Neuronal stem cell (in vitro differentiated cells): ENCODE measurements around the gene TRIP10.

Source experiments
- DNase-seq: peaks from one replicate; pipeline ENCODE4 v3.0.0-alpha.2; 2013; ENCODE audit warnings: low spot score
- H2AFZ ChIP-seq: one replicate; pipeline ENCODE4 v1.6.1; 2013; ENCODE audit warnings: mild to moderate bottlenecking, low read length, inconsistent platforms
- H2AK5ac ChIP-seq: 2 replicates; pipeline ENCODE4 v1.6.1; 2013; ENCODE audit warnings: low read depth, mild to moderate bottlenecking, inconsistent platforms, low read length, moderate library complexity, mixed read lengths
- H2BK120ac ChIP-seq: 2 replicates; pipeline ENCODE4 v1.6.1; 2013; ENCODE audit warnings: low read depth, mild to moderate bottlenecking, inconsistent platforms, low read length, moderate library complexity, mixed read lengths
- H2BK12ac ChIP-seq: one replicate; pipeline ENCODE4 v1.6.1; 2013; ENCODE audit warnings: low read length, inconsistent platforms
- H2BK15ac ChIP-seq: 2 replicates; pipeline ENCODE4 v1.6.1; 2013; ENCODE audit warnings: mild to moderate bottlenecking, low read length, inconsistent platforms, mixed read lengths
- H2BK5ac ChIP-seq: one replicate; pipeline ENCODE4 v1.6.1; 2013; ENCODE audit warnings: inconsistent platforms, mild to moderate bottlenecking, low read length, moderate library complexity
- H3K14ac ChIP-seq: one replicate; pipeline ENCODE4 v1.6.1; 2013; ENCODE audit warnings: low read length, inconsistent platforms
- H3K18ac ChIP-seq: 2 replicates; pipeline ENCODE4 v1.6.1; 2013; ENCODE audit warnings: low read length, inconsistent platforms
- H3K23ac ChIP-seq: 2 replicates; pipeline ENCODE4 v1.6.1; 2013; ENCODE audit warnings: low read depth, mild to moderate bottlenecking, mixed read lengths, low read length, inconsistent platforms; ENCODE audit not compliant: poor library complexity
- H3K27ac ChIP-seq: replicated peaks from 3 replicates; pipeline ENCODE4 v1.5.1; 2013; ENCODE audit warnings: low read length, inconsistent platforms
- H3K27me3 ChIP-seq, 3 experiments: 2 replicates each; pipeline ENCODE4 v1.6.1; 2013; ENCODE audit warnings: low read length in 3 of 3, mild to moderate bottlenecking in 2 of 3, inconsistent platforms in 1 of 3, low read depth in 1 of 3, mixed read lengths in 1 of 3, moderate library complexity in 1 of 3; ENCODE audit not compliant: control insufficient read depth in 3 of 3, insufficient read depth in 3 of 3
- H3K36me3 ChIP-seq, 2 donors: replicated peaks in 1 of 2; 2 replicates each; pipeline ENCODE4 v1.6.1; 2013; ENCODE audit warnings: low read length in 2 of 2; ENCODE audit not compliant: control insufficient read depth in 2 of 2, insufficient read depth in 2 of 2
- H3K4ac ChIP-seq: 2 replicates; pipeline ENCODE4 v1.6.1; 2013; ENCODE audit warnings: inconsistent platforms, mild to moderate bottlenecking, low read length, moderate library complexity
- H3K4me1 ChIP-seq, 2 donors: 1 replicate in 1 of 2; 2 replicates in 1 of 2; pipeline ENCODE4 v1.6.1; 2013; ENCODE audit warnings: low read length in 2 of 2, low read depth in 1 of 2; ENCODE audit not compliant: control insufficient read depth in 2 of 2, insufficient read depth in 1 of 2
- H3K4me2 ChIP-seq: one replicate; pipeline ENCODE4 v1.6.1; 2013; ENCODE audit warnings: mild to moderate bottlenecking, low read length, inconsistent platforms; ENCODE audit not compliant: insufficient read depth, poor library complexity, severe bottlenecking
- H3K4me3 ChIP-seq, 2 donors: 2 replicates each; pipeline ENCODE4 v1.5.1; 2013; ENCODE audit warnings: low read length in 2 of 2, mild to moderate bottlenecking in 2 of 2, inconsistent platforms in 1 of 2, moderate library complexity in 1 of 2
- H3K79me1 ChIP-seq: one replicate; pipeline ENCODE4 v1.6.1; 2013; ENCODE audit warnings: low read depth, mild to moderate bottlenecking, inconsistent platforms, low read length, moderate library complexity
- H3K9ac ChIP-seq: one replicate; pipeline ENCODE4 v1.6.1; 2013; ENCODE audit warnings: mild to moderate bottlenecking, low read depth, low read length, inconsistent platforms; ENCODE audit not compliant: poor library complexity
- H3K9me3 ChIP-seq, 2 donors: replicated peaks in 1 of 2; 2 replicates each; pipeline versions ENCODE3 to v1.6.1; 2013; ENCODE audit warnings: low read length in 2 of 2, mild to moderate bottlenecking in 2 of 2, inconsistent platforms in 1 of 2, low read depth in 1 of 2, mixed read lengths in 1 of 2, moderate library complexity in 1 of 2; ENCODE audit not compliant: control insufficient read depth in 2 of 2, insufficient read depth in 1 of 2
- H4K8ac ChIP-seq: one replicate; pipeline ENCODE4 v1.6.1; 2013; ENCODE audit warnings: low read depth, mild to moderate bottlenecking, inconsistent platforms, low read length, moderate library complexity
- H4K91ac ChIP-seq: one replicate; pipeline ENCODE4 v1.6.1; 2013; ENCODE audit warnings: low read length, low read depth, mild to moderate bottlenecking, inconsistent platforms; ENCODE audit not compliant: poor library complexity
- WGBS, 2 donors: extraction: QIAGEN DNeasy Blood & Tissue Kit; methylation state at CpG; one replicate each; pipeline ENCODE4 v1.1.7; 2013; ENCODE audit warnings: missing lambda C conversion rate in 2 of 2, mixed read lengths in 1 of 2; ENCODE audit not compliant: insufficient read length in 2 of 2, insufficient replicate concordance in 1 of 2; ENCODE audit errors: extremely low coverage in 2 of 2; 5-methylcytosine and 5-hydroxymethylcytosine counted together

Gene TRIP10

DNA sequence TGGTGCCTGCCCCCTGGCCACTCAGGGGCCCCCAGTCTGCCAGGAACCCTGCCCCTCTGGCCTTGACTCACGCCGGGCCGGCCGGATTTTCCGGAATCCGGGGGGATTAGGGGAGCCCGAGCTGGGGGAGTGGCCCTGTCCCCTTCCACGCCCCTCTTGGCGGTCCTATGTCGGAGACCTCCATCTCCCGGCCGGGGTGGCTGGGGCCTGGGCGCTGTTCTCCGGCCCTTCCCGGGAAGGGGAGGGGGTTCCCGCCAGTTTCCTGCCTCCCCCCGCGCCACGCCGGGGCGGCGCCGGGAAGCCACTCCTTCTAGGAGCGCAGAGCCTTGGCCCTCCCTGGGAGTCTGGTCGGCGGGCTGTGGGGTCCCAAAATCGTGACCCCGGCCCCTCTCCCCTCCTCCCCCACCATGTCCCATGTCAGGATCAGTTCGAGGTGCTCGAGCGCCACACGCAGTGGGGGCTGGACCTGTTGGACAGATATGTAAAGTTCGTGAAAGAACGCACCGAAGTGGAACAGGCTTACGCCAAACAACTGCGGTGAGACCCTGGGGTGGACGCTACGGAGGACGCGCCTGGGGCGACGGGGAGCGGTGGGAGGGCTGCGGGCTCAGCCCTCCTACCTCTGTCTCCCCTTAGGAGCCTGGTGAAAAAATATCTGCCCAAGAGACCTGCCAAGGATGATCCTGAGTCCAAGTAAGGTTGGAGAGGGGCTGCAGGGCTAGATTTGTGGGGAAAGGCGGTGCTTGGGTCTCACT lies 1.3 kb downstream of the TRIP10 start:
- Histone ChIP-seq H4K8ac (no peak overlapping the region), H3K27me3 (no peaks in the 10 kb centered on the region), H3K4me2 (peak overlapping the region; percentile 79), H3K14ac (no peak overlapping the region), H2BK5ac (peak overlapping the region; percentile 68), H3K27ac (no peak overlapping the region), H4K91ac (no peak overlapping the region), H3K4me3 (peak overlapping the region; percentile 72 to 95), H2BK12ac (no peak overlapping the region), H2AFZ (peak overlapping the region; percentile 88), H3K23ac (peak overlapping the region; percentile 52), H3K18ac (peak overlapping the region; percentile 93), H2BK15ac (no peak overlapping the region), H3K9me3 (peaks cover 0 to 3% of the 10 kb centered on the region in 2 donors), H3K9ac (peak overlapping the region; percentile 79), H3K4me1 (peaks cover 33 to 36% of the 10 kb centered on the region in 2 donors), H3K4ac (no peak overlapping the region), H3K79me1 (no peaks in the 10 kb centered on the region), H3K36me3 (peaks cover 3 to 17% of the 10 kb centered on the region in 2 donors), H2AK5ac (peak overlapping the region; percentile 57), H2BK120ac (no peak overlapping the region)
- no CpG with 5 or more reads among the region's 46 CpGs for WGBS, 2 donors
- DNase-seq = peak; percentile 67

DNA sequence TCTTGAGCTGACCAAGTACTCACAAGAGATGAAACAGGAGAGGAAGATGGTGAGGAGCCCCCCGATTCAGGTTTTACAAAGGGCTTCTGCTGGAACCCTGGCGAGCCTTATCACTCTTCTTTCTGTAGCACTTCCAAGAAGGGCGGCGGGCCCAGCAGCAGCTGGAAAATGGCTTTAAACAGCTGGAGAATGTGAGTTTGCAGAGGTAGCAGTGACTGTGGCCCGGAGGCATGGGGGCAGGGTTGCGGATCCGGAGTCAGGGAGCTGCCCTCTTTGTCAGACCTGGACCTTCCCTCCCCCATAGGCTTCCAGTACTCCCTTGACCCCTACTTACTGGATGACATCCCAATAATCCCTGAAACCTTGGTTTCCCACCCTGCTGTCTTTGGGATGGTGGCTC lies 3.6 kb downstream of the TRIP10 start:
- no peak overlapping the region for H2BK120ac ChIP-seq
- WGBS, 2 donors = no CpG with 5 or more reads among the region's 7 CpGs
- no peak overlapping the region for H2AFZ ChIP-seq
- no peak overlapping the region for H3K4ac ChIP-seq
- H3K4me3 ChIP-seq = no peak overlapping the region
- no peaks in the 10 kb centered on the region for H3K79me1 ChIP-seq
- no peak overlapping the region for H3K14ac ChIP-seq
- peaks cover 3 to 9% of the 10 kb centered on the region in 2 donors for H3K9me3 ChIP-seq
- H3K36me3 ChIP-seq = peaks cover 17 to 37% of the 10 kb centered on the region in 2 donors
- H2AK5ac ChIP-seq = peak overlapping the region; percentile 12
- no peaks in the 10 kb centered on the region for H3K27me3 ChIP-seq
- no peak overlapping the region for H3K23ac ChIP-seq
- H3K9ac ChIP-seq = no peak overlapping the region
- H4K8ac ChIP-seq = no peak overlapping the region
- no peak for DNase-seq
- no peak overlapping the region for H3K4me2 ChIP-seq
- H2BK5ac ChIP-seq = no peak overlapping the region
- peaks cover 31 to 32% of the 10 kb centered on the region in 2 donors for H3K4me1 ChIP-seq
- H3K18ac ChIP-seq = peak overlapping the region; percentile 90
- peak overlapping the region; percentile 92 for H3K27ac ChIP-seq
- H4K91ac ChIP-seq = no peak overlapping the region
- no peak overlapping the region for H2BK12ac ChIP-seq
- H2BK15ac ChIP-seq = no peak overlapping the region

DNA sequence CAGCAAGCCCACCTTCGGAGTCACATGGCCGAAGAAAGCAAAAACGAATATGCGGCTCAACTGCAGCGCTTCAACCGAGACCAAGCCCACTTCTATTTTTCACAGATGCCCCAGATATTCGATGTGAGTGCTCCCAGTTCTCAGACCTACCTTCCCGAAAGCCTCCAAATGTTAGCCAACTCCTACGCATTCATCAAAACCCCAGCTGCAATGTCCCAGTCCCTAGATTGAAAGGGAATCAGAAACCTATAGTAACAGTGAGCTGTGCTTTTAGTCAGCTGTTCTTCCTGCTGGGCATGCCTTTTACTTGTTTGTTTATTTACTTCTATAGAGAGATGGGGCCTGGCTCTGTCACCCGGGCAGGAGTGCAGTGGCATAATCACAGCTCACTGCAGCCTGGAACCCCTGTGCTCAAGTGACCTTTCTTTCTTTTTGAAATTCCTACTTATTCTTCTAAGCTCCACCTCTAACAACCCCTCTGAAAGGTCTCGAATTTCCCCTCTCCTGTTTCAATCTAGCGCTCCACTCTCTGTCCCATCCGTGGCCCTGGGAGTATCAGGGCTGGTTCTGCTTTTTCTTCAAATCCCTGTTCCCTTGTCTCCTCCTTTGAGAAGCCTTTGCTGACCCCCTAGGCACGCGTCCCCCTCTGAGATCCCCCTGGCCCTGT lies 4.4 kb downstream of the TRIP10 start:
- no CpG with 5 or more reads among the region's 15 CpGs for WGBS, 2 donors
- H3K9me3 ChIP-seq = peaks cover 3 to 9% of the 10 kb centered on the region in 2 donors
- H2BK5ac ChIP-seq = peak overlapping the region; percentile 95
- peak overlapping the region; percentile 98 for H2AK5ac ChIP-seq
- H3K18ac ChIP-seq = peak overlapping the region; percentile 94
- peaks cover 20 to 45% of the 10 kb centered on the region in 2 donors for H3K36me3 ChIP-seq
- no peak overlapping the region for H3K14ac ChIP-seq
- no peak overlapping the region for H3K23ac ChIP-seq
- peak overlapping the region; percentile 61 for H2BK120ac ChIP-seq
- H2BK15ac ChIP-seq = peak overlapping the region; percentile 91
- peak overlapping the region; percentile 31 for H3K4me2 ChIP-seq
- peak overlapping the region; percentile 41 for H2BK12ac ChIP-seq
- peak overlapping the region; percentile 92 for H3K27ac ChIP-seq
- no peak overlapping the region for H3K9ac ChIP-seq
- no peak overlapping the region for H3K4ac ChIP-seq
- H2AFZ ChIP-seq = peak overlapping the region; percentile 39
- H4K8ac ChIP-seq = no peak overlapping the region
- H3K79me1 ChIP-seq = no peaks in the 10 kb centered on the region
- H4K91ac ChIP-seq = no peak overlapping the region
- H3K4me3 ChIP-seq = no peak overlapping the region
- peaks cover 24 to 26% of the 10 kb centered on the region in 2 donors for H3K4me1 ChIP-seq
- no peaks in the 10 kb centered on the region for H3K27me3 ChIP-seq
- peak; percentile 58 for DNase-seq
